Cardiac fibroblast (primary cell): ENCODE results near the gene ANKRD44.

Source experiments
- DNase-seq, 2 donors: peaks; one replicate each; pipeline versions ENCODE4 v3.0.0 to v3.0.0-alpha.2; 2010; ENCODE audit warnings: low read depth in 2 of 2
- H3K4me3 ChIP-seq, 2 donors: replicated peaks in 1 of 2; 1 replicate in 1 of 2; 2 replicates in 1 of 2; pipeline ENCODE4 v1.5.1; 2011; ENCODE audit warnings: low read depth in 2 of 2, low read length in 2 of 2, mild to moderate bottlenecking in 2 of 2, moderate library complexity in 1 of 2
- TF ChIP-seq, protein P1 (sequence below): IDR thresholded peaks from one replicate; pipeline ENCODE4 v1.5.1; 2011; ENCODE audit warnings: low read depth, mild to moderate bottlenecking, low read length, inconsistent platforms

The ANKRD44 gene

DNA sequence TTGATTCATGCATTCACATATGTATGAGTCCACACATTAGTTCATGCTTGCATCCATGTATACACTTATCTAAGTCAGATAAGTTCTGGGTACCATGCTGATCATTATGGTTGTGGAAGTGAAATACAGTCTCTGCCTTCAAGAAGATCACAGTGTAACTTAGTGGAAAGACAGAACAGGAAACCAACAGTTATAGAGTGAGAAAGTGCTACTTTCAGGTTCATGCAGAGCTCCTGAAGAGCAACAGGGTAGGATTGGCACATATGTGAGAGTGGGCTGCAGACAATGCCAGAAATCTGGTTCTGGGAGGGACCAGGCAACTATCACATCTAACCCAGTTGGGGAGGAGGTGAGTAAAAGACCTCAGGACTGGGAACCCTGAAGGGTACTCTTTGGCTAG is 348.7 kb downstream of the ANKRD44 start:
- TF ChIP-seq, protein P1, sequence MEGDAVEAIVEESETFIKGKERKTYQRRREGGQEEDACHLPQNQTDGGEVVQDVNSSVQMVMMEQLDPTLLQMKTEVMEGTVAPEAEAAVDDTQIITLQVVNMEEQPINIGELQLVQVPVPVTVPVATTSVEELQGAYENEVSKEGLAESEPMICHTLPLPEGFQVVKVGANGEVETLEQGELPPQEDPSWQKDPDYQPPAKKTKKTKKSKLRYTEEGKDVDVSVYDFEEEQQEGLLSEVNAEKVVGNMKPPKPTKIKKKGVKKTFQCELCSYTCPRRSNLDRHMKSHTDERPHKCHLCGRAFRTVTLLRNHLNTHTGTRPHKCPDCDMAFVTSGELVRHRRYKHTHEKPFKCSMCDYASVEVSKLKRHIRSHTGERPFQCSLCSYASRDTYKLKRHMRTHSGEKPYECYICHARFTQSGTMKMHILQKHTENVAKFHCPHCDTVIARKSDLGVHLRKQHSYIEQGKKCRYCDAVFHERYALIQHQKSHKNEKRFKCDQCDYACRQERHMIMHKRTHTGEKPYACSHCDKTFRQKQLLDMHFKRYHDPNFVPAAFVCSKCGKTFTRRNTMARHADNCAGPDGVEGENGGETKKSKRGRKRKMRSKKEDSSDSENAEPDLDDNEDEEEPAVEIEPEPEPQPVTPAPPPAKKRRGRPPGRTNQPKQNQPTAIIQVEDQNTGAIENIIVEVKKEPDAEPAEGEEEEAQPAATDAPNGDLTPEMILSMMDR, result no peak
- no peak overlapping the region for H3K4me3 ChIP-seq
- DNase-seq, result no peak

DNA sequence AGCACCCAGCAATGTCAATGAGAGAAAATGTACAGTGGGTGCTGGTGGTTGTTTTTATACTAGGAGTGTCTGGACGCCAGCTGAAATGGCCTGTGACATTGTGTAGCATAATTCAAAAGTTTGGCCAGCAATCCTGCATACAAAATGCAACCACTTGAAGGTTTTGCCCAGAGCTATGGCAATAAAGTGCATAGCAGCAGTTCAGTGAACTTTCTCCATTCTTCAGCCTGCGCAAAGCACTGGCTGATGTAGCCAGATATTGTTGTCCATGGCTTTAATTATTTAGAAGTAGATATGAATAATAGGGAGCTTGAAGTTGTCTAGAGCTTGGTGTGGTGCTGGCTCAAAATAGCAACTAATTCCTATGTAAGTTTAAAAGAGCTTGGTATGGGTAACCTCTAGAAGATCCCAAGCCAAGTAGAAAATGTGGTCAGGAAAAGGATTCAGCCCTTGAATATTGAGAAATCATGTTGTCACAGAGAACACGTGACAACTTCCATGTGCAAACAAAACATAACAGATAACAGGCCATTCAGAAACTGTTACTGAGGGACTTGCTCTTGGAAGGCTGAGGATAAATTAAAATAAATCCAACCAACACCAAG is 350.7 kb downstream of the ANKRD44 start:
- TF ChIP-seq, protein P1, result no peak
- H3K4me3 ChIP-seq, result no peak overlapping the region
- DNase-seq, result peak; percentile 59 to 64

DNA sequence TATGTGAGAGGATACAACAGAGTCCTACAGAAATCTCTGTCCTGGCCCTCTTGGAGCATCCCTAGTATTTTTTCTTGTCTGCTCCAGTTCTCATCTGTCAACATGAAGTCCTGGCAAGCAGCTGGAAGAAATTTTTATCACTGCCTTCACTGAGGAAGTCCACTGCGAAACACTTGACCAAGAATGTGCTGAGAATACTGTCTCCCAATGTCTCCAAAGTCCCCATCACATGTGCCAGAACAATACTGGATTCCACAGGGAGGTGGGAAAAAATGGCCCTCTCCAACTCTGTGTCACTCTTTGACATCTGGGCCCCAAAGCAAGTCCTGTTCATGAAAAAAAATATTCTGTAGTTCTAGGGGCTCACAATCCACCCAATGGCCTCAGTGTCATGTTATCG is 351.3 kb downstream of the ANKRD44 start:
- no peak for DNase-seq
- H3K4me3 ChIP-seq, result no peak overlapping the region
- TF ChIP-seq, protein P1, result no peak

GRCh38 chr2:196957881-196958525 is 352.6 kb downstream of the ANKRD44 start:
- TF ChIP-seq, protein P1, result no peak
- H3K4me3 ChIP-seq, result no peak overlapping the region
- no peak for DNase-seq

DNA sequence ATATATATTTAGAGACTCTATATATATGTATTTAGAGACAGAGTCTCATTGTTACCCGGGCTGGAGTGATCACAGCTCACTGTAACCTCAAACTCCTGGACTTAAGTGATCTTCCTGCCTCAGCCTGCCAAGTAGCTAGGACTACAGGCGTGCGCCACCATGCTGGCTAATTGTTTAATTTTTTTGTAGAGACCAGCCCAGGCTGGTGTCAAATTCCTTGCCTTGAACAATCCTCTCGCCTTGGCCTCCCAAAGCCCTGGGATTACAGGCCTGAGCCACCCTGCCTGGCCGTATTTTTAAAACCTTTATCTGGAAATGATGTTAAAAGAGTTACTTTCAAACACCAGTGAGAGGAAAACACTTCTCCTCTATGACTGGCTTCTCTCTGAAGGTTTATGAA is 353.1 kb downstream of the ANKRD44 start:
- TF ChIP-seq, protein P1, result no peak
- no peak overlapping the region for H3K4me3 ChIP-seq
- DNase-seq, result no peak

GRCh38 chr2:196956069-196956468 is 354.5 kb downstream of the ANKRD44 start:
- no peak for DNase-seq
- TF ChIP-seq, protein P1, result no peak
- H3K4me3 ChIP-seq, result no peak overlapping the region
